Panc1 (cell line): ENCODE data around the gene IGFBP3. TPM values are rescaled to one million over a fixed set of nuclear protein-coding genes. Genes with fewer than 3 reads are reported as not detected.
A peak's percentile ranks its signal among the peaks of the same experiment; 100 is the strongest.

ENCODE experiments used
- ATAC-seq: fragments of 200-7000 bp; cut with Tn5 transposase; 2 replicates; pipeline ENCODE4 v1.9.1; 2020; ENCODE audit warnings: mild to moderate bottlenecking, moderate library complexity
- BruUV-seq: library from RNA; stranded (reverse); fragments of 400-500 nt; replicated peaks from 2 replicates; lab custom pipeline; 2021; lab: Mats Ljungman, UMichigan
- CTCF ChIA-PET: fragments of 300-600 bp; sonication (Branson Sonifier 250); formaldehyde crosslinking; loops from one replicate; lab custom pipeline; 2022; ENCODE audit warnings: antibody characterized with exemption; lab: Charles Lee
- POLR2A ChIA-PET: fragments of 300-600 bp; sonication (Branson Sonifier 250); formaldehyde crosslinking; loops from one replicate; lab custom pipeline; 2022; ENCODE audit warnings: antibody characterized with exemption; lab: Charles Lee
- DNase-seq: peaks from one replicate; pipeline ENCODE4 v3.0.0-alpha.2; 2010; ENCODE audit warnings: low read depth, low spot score
- H3K27ac ChIP-seq: 2 replicates; pipeline ENCODE4 v1.5.1; 2011; ENCODE audit warnings: mild to moderate bottlenecking, low read length, inconsistent platforms
- H3K27me3 ChIP-seq: fragments of 200-500 bp; sonication (Bioruptor generic); 2 replicates; pipeline ENCODE4 v1.6.0; 2014; ENCODE audit warnings: low read length, inconsistent platforms; ENCODE audit not compliant: control insufficient read depth, insufficient read depth
- H3K36me3 ChIP-seq: fragments of 200-500 bp; sonication (Bioruptor generic); 2 replicates; pipeline ENCODE4 v1.5.1; 2014; ENCODE audit warnings: inconsistent platforms, mild to moderate bottlenecking, low read length, moderate library complexity; ENCODE audit not compliant: control insufficient read depth, insufficient read depth
- H3K4me1 ChIP-seq: 2 replicates; pipeline ENCODE4 v1.5.1; 2011; ENCODE audit warnings: inconsistent platforms, mild to moderate bottlenecking, low read length, moderate library complexity; ENCODE audit not compliant: control insufficient read depth, insufficient read depth
- H3K4me3 ChIP-seq, 2 experiments: 2 replicates each; pipeline ENCODE4 v1.5.1; 2011 to 2012; ENCODE audit warnings: low read depth in 2 of 2, low read length in 2 of 2, mild to moderate bottlenecking in 2 of 2, inconsistent platforms in 1 of 2, moderate library complexity in 1 of 2
- H3K9me3 ChIP-seq: fragments of 200-500 bp; sonication (Bioruptor generic); 2 replicates; pipeline ENCODE4 v1.5.1; 2014; ENCODE audit warnings: low read depth, mild to moderate bottlenecking, inconsistent platforms, low read length, moderate library complexity; ENCODE audit not compliant: control insufficient read depth, insufficient read depth
- CTCF ChIP-seq: fragments of 450-650 bp; IDR thresholded peaks from 2 replicates; pipeline ENCODE4 v1.5.1; 2017; ENCODE audit warnings: mild to moderate bottlenecking
- POLR2AphosphoS5 ChIP-seq: IDR thresholded peaks from 2 replicates; pipeline ENCODE4 v1.6.1; 2012; ENCODE audit warnings: mild to moderate bottlenecking, low read depth, low read length, moderate library complexity
- REST ChIP-seq, 2 experiments: IDR thresholded peaks; 2 replicates each; pipeline ENCODE4 v1.6.1; 2011 to 2012; ENCODE audit warnings: low read depth in 2 of 2, control low read depth in 1 of 2, low read length in 1 of 2, mild to moderate bottlenecking in 1 of 2, moderate library complexity in 1 of 2; ENCODE audit not compliant: insufficient read depth in 1 of 2
- SIN3A ChIP-seq: IDR thresholded peaks from 2 replicates; pipeline ENCODE4 v1.6.1; 2012; ENCODE audit warnings: low read depth, mild to moderate bottlenecking, low read length, moderate library complexity, borderline replicate concordance; ENCODE audit not compliant: insufficient read depth
- TCF7L2 ChIP-seq: IDR thresholded peaks from 2 replicates; pipeline ENCODE4 v1.6.1; 2011; ENCODE audit warnings: mild to moderate bottlenecking, low read depth, low read length, inconsistent platforms
- in situ Hi-C: cut with HindIII; loops from 2 replicates; pipeline ENCODE4 v1.10.0; 2016; ENCODE audit warnings: low sequenced_read_pairs, low pct_unique_long_range_greater_than_20kb
- intact Hi-C: fragments of 100-400 bp; cut with micrococcal nuclease; formaldehyde crosslinking; loops from one replicate; pipeline ENCODE4 v1.10.0; 2022; ENCODE audit not compliant: unreplicated experiment
- total RNA-seq: library from RNA; stranded (reverse); gene quantifications from one replicate; pipeline ENCODE4 v1.2.1, GENCODE V29; 2021; ENCODE audit not compliant: unreplicated experiment

The IGFBP3 gene
- total RNA-seq, 1 experiment from 2014 or later = 6.0 TPM

GRCh38 chr7:45922810-45923209, 1.7 kb upstream of the IGFBP3 start:
- TF ChIP-seq CTCF (no peak), SIN3A (no peak), POLR2AphosphoS5 (no peak), REST (IDR thresholded peaks at IDR 0.05; ENCODE audit: insufficient read depth in 1 of 2, low read depth in 2 of 2, low read length in 1 of 2) (no peak), TCF7L2 (no peak)
- H3K9me3 ChIP-seq = no peaks in the 10 kb centered on the region
- ChIA-PET CTCF (interaction anchor here (0.6 to 1.3 kb wide), 8 partner anchors 34 to 1258 kb away, joined by 3 to 6 read pairs (median 4); no protein-coding TSS in a partner anchor), POLR2A (interaction anchor here (0.7 kb wide), 1 partner anchor 246 kb away, joined by 6 read pairs; no protein-coding TSS in a partner anchor)
- H3K27ac ChIP-seq = peak overlapping the region; percentile 45; the same call in 1 of the 2 replicates
- peaks cover 14% of the 10 kb centered on the region; the same call in 1 of the 2 replicates for H3K4me1 ChIP-seq
- H3K36me3 ChIP-seq = no peaks in the 10 kb centered on the region
- DNase-seq (no peak), ATAC-seq (peak; percentile 69)
- H3K4me3 ChIP-seq = peak overlapping the region; percentile 30 to 46
- BruUV-seq = no TSS peak
- in situ Hi-C loops = no loop called here
- H3K27me3 ChIP-seq = peaks cover 12% of the 10 kb centered on the region
- intact Hi-C loops = loop anchor here (1.0 to 10.0 kb wide), 4 partner anchors 209 to 1159 kb away; no protein-coding TSS in a partner anchor

GRCh38 chr7:45921699-45922519, 837 bp upstream of the IGFBP3 start:
- H3K27ac ChIP-seq = no peak overlapping the region
- ChIA-PET POLR2A (no interaction called here), CTCF (interaction anchor here (0.6 to 1.3 kb wide), 6 partner anchors 429 to 1982 kb away, joined by 3 to 6 read pairs (median 3); no protein-coding TSS in a partner anchor)
- no peaks in the 10 kb centered on the region for H3K9me3 ChIP-seq
- H3K4me3 ChIP-seq = peak overlapping the region; percentile 38 to 46
- in situ Hi-C loops (no loop called here), intact Hi-C loops (loop anchor here (1.0 to 10.0 kb wide), 4 partner anchors 210 to 1160 kb away; no protein-coding TSS in a partner anchor)
- DNase-seq = no peak
- TF ChIP-seq TCF7L2 (no peak), SIN3A (no peak), CTCF (peak; percentile 98)
- H3K27me3 ChIP-seq = peaks cover 13% of the 10 kb centered on the region
- no TSS peak for BruUV-seq
- peak; percentile 21; the same call in 1 of the 2 replicates for ATAC-seq
- no peaks in the 10 kb centered on the region for H3K36me3 ChIP-seq
- peaks cover 14% of the 10 kb centered on the region; the same call in 1 of the 2 replicates for H3K4me1 ChIP-seq
